Pancreas (tissue), 10 donors: Measurements from ENCODE around the gene FFAR1. TPM values are rescaled to one million over a fixed set of nuclear protein-coding genes. Genes with fewer than 3 reads are reported as not detected.
"Not testable (repeated sequence)": the region's sequence is repeated elsewhere in the genome, so short reads cannot be mapped to it uniquely, and the experiment has no call there.

ENCODE experiments used
- ATAC-seq, 4 donors: fragments of 200-7000 bp; cut with Tn5 transposase; one replicate each; pipeline versions ENCODE4 v1.8.0 to v1.9.1; 2020; ENCODE audit warnings: mild to moderate bottlenecking in 4 of 4, moderate library complexity in 4 of 4
- DNase-seq, 6 donors: peaks; one replicate each; pipeline ENCODE4 v3.0.0-alpha.2; 2020
- FAIRE-seq: peaks from 2 replicates; lab custom pipeline; 2012; peaks lifted over from hg19 to GRCh38; lab: Jason Lieb, UNC
- H3K27ac ChIP-seq, 4 donors: fragments of 200-600 bp; sonication (generic); 1 replicate in 3 of 4; 2 replicates in 1 of 4; pipeline versions ENCODE4 v1.5.0 to v1.8.0; 2020
- H3K27me3 ChIP-seq, 4 donors: fragments of 200-600 bp; one replicate each; pipeline ENCODE4 v1.8.0; 2021
- H3K36me3 ChIP-seq, 3 donors: fragments of 200-600 bp; sonication (generic) in 1 of 3; one replicate each; pipeline versions ENCODE4 v1.5.0 to v1.8.0; 2020 to 2021
- H3K4me1 ChIP-seq, 3 donors: fragments of 200-600 bp; one replicate each; pipeline ENCODE4 v1.8.0; 2021
- H3K4me3 ChIP-seq, 4 donors: fragments of 200-600 bp; sonication (generic) in 2 of 4; one replicate each; pipeline versions ENCODE4 v1.5.0 to v1.8.0; 2020 to 2021
- H3K9me3 ChIP-seq, 4 donors: fragments of 200-600 bp; one replicate each; pipeline ENCODE4 v1.8.0; 2021
- WGBS, 2 donors: extraction: QIAGEN DNeasy Blood & Tissue Kit; methylation state at CpG; one replicate each; pipeline ENCODE4 v1.1.7; 2013; 5-methylcytosine and 5-hydroxymethylcytosine counted together
- intact Hi-C, 3 donors: fragments of 100-400 bp; cut with DNase I; formaldehyde crosslinking; loops; one replicate each; pipeline versions ENCODE4 v1.11.1 to v1.14.2; 2022
- polyA plus RNA-seq, 2 donors: library from polyadenylated mRNA; stranded (reverse); fragments of 200-250 nt; gene quantifications; one replicate each; pipeline ENCODE4 v1.2.3, GENCODE V29; 2013
- total RNA-seq, 6 donors: library from RNA; stranded (reverse); fragmentation: NEBNext Ultra II Directional in 4 of 6; extraction: Animal tissue kit (Norgen Biotek cat#: 25700) in 4 of 6; gene quantifications; one replicate each; pipeline versions ENCODE4 v1.2.1 to v1.2.4, GENCODE V29; 2021 to 2023
- TF ChIP-seq, protein P1 (sequence below), 4 donors: fragments of 200-600 bp; sonication (generic) in 3 of 4; IDR thresholded peaks; one replicate each; pipeline versions ENCODE4 v1.5.0 to v1.8.0; 2021; ENCODE audit warnings: antibody characterized with exemption in 4 of 4
- donor health status: healthy with polysubstance abuse.
- donor health status: DM: no; HTN: no; CAD: no; lungs with moderate emphysema.
- donor health status: DM: no; HTN: no; CAD: no.
- donor health status: control.
- donor health status: control.
- donor health status: Bipolar disorder and iron deficiency.
- donor health status: DM: yes; HTN: yes; CAD: no.
- donor health status: DM: no; HTN: no; CAD: no.
- donor health status: DM: no; HTN: no; CAD: no.
- donor health status: DM: yes; HTN: yes; CAD: no.

The FFAR1 gene
- total and polyA plus RNA-seq, 8 donors, result 0.60 to 30.1 (median 2.6) TPM

- no peaks in the 10 kb centered on the region for H3K9me3 ChIP-seq
- H3K4me1 ChIP-seq, result peaks cover 0 to 4% (median 0%) of the 10 kb centered on the region in 3 donors
- no peaks in the 10 kb centered on the region for H3K27me3 ChIP-seq
- TF ChIP-seq, protein P1, sequence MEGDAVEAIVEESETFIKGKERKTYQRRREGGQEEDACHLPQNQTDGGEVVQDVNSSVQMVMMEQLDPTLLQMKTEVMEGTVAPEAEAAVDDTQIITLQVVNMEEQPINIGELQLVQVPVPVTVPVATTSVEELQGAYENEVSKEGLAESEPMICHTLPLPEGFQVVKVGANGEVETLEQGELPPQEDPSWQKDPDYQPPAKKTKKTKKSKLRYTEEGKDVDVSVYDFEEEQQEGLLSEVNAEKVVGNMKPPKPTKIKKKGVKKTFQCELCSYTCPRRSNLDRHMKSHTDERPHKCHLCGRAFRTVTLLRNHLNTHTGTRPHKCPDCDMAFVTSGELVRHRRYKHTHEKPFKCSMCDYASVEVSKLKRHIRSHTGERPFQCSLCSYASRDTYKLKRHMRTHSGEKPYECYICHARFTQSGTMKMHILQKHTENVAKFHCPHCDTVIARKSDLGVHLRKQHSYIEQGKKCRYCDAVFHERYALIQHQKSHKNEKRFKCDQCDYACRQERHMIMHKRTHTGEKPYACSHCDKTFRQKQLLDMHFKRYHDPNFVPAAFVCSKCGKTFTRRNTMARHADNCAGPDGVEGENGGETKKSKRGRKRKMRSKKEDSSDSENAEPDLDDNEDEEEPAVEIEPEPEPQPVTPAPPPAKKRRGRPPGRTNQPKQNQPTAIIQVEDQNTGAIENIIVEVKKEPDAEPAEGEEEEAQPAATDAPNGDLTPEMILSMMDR (IDR thresholded peaks at IDR 0.05), result no peak
- ATAC-seq, result no peak
- H3K36me3 ChIP-seq, result no peaks in the 10 kb centered on the region
- no peak overlapping the region for H3K27ac ChIP-seq
- no peak overlapping the region for H3K4me3 ChIP-seq
- WGBS, 2 donors, result 84 to 88% methylated on average over 12 of the region's 12 CpGs
- FAIRE-seq, result no peak
- intact Hi-C loops, result no loop called here
- no peak for DNase-seq
Observed at GRCh38 chr19:35375505-35376307, 28.0 kb downstream of the FFAR1 start.

DNA sequence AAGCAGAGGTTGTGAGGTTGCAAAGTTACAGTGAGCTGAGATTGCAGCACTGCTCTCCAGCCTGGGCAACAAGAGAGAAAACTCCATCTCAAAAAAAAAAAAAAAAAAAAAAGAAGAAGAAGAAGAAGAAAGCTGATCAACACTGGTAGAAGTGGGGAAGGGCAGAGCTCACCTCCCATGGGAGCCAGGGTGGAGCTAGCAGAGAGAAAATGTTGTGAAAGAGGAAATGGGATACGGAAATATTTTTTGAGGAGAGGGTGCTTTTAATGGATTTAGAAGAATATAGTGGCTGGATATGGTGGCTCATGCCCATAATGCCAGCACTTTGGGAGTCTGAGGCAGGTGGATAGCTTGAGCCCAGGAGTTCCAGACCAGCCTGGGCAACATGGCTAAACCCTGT is 30.0 kb downstream of the FFAR1 start:
- Histone ChIP-seq H3K27me3 (no peaks in the 10 kb centered on the region), H3K9me3 (no peaks in the 10 kb centered on the region), H3K4me1 (peaks cover 0 to 4% (median 0%) of the 10 kb centered on the region in 3 donors), H3K27ac (no peak overlapping the region), H3K4me3 (no peak overlapping the region), H3K36me3 (no peaks in the 10 kb centered on the region)
- TF ChIP-seq, protein P1 (IDR thresholded peaks at IDR 0.05), result no peak
- 30 to 60% methylated on average over 1 of the region's 1 CpG for WGBS, 2 donors
- ATAC-seq (no peak), DNase-seq (no peak), FAIRE-seq (no peak)
- intact Hi-C loops, result no loop called here

DNA sequence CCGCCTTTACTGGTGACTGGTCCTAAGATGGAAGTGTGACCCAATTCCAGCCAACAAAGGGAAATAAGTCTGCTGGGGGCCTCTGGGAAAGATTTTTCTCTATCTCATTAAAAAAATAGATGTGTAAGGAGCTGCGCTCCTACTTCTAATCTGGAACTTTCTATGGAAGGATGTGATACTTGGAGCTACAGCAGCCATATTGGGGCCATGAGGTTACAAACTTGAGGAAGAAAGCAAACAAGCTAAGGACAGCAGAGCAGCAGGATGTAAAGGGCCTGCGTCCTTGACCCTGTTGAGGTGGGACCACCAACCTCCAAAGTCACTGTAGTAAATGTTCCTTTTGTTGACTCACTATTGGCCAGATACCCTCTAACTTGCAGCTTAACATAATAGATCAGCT is 30.7 kb downstream of the FFAR1 start:
- FAIRE-seq (no peak), ATAC-seq (no peak), DNase-seq (no peak)
- H3K4me3 ChIP-seq, result no peak overlapping the region
- 97% methylated on average over 3 of the region's 3 CpGs for WGBS, 2 donors
- no peaks in the 10 kb centered on the region for H3K36me3 ChIP-seq
- peaks cover 0 to 4% (median 0%) of the 10 kb centered on the region in 3 donors for H3K4me1 ChIP-seq
- H3K27me3 ChIP-seq, result no peaks in the 10 kb centered on the region
- no peak overlapping the region for H3K27ac ChIP-seq
- no peaks in the 10 kb centered on the region for H3K9me3 ChIP-seq
- intact Hi-C loops, result no loop called here
- TF ChIP-seq, protein P1 (IDR thresholded peaks at IDR 0.05), result no peak

DNA sequence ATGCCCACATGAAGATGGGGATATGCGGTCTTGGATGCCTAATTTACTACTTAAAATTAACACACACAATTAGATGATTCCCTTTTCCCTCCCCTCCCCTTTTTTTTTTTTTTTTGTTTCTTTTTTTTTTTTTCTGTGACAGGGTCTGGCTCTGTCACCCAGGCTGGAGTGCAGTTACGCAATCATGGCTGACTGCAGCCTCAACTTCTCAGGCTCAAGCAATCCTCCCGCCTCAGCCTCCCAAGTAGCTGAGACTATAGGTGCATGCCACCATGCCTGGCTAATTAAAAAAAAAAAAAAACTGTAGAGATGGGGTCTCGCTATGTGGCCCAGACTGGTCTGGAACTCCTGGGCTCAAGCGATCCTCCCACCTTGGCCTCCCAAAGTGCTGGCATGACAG is 31.8 kb downstream of the FFAR1 start:
- WGBS, 2 donors, result 89 to 95% methylated on average over 5 of the region's 5 CpGs
- H3K36me3 ChIP-seq, H3K27ac ChIP-seq, H3K27me3 ChIP-seq, H3K9me3 ChIP-seq, DNase-seq, FAIRE-seq, intact Hi-C loops, ATAC-seq, H3K4me3 ChIP-seq, H3K4me1 ChIP-seq: not testable (repeated sequence)

GRCh38 chr19:35379992-35380391 is 32.3 kb downstream of the FFAR1 start:
- Histone ChIP-seq H3K36me3 (no peaks in the 10 kb centered on the region), H3K4me1 (peaks cover 0 to 4% (median 0%) of the 10 kb centered on the region in 3 donors), H3K4me3 (no peak overlapping the region), H3K9me3 (no peaks in the 10 kb centered on the region), H3K27me3 (no peaks in the 10 kb centered on the region), H3K27ac (no peak overlapping the region)
- peak in 3 of 4 donors; percentile 31 to 45 (median 45) for ATAC-seq
- DNase-seq, result no peak
- FAIRE-seq, result no peak
- TF ChIP-seq, protein P1 (IDR thresholded peaks at IDR 0.05), result no peak
- intact Hi-C loops, result no loop called here
- WGBS, 2 donors, result 25 to 37% methylated on average over 1 of the region's 1 CpG
